ENCODE results near the gene CENPP. TPM values are rescaled to one million over a fixed set of nuclear protein-coding genes. Genes with fewer than 3 reads are reported as not detected.
A peak's percentile ranks its signal among the peaks of the same experiment; 100 is the strongest.
"Not testable (repeated sequence)": the region's sequence is repeated elsewhere in the genome, so short reads cannot be mapped to it uniquely, and the experiment has no call there.

CENPP gene
- total RNA-seq, 1 experiment from 2014 or later = 24.2 TPM

DNA sequence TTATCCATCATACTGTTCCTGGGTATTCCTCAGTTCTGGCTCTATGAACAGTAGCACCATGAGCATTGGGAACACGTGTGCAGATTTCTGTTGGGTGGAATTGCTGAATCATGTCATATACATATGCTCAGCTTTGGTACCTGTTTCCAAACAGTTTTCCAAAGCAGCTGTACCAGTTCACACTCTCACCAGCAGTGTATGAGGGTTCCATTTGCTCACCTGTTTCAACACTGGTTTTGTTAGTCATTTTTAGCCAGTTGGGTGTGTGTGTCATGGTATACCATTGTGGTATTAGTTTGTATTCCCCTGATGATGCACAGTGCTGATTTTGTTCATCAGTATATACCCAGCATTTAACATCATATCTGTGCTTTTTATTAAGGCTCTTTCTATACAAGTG, 266.8 kb downstream of the CENPP start:
- H3K27me3 ChIP-seq = no peaks in the 10 kb centered on the region
- H3K4me3 ChIP-seq = no peak overlapping the region
- no peaks in the 10 kb centered on the region for H3K36me3 ChIP-seq
- no peak for DNase-seq
- H3K27ac ChIP-seq = no peak overlapping the region
- H3K9me3 ChIP-seq (replicated peaks) = no peaks in the 10 kb centered on the region
- H3K4me1 ChIP-seq = no peaks in the 10 kb centered on the region

DNA sequence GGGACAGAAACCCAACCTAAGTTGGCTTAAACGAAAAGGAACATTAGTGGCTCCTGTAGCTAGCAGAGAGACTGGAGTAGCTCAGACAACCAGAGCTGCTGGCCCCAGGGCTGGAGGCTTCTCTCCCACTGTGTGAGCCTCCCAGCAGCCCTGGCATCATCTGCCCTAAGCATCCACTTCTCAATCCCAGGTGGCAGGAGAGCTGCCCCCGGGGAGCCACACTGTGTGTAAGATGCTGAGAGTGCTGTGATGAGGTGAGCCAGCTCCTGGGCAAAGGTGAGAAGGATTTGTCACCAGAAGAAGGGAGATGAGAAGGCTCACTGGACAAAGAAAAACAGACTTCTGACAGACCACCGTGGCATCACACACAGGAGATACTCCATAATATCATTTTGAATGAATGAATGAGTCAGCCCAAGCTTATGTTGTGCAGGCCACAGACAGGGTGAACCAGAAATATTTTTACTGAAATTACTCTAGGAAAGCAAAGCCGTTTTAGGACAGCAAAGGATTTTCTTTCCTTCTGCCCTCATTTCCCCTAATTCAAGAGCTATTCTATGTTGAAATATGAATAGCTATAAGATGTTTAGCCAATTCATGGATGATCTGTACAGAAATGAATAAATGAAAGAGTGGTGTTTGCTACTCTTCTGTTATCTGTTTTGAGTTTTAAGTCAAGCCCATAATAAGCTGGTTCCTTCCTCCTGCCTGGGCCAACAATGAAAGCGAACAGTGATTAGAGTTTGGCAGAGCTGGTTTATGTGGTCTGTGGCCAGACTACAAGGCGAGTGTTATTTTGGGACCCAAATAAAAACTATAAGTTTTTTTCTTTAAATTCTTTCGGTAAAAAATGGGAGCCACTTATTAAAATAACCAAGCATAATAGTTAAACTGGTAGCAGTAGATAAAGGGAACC, 267.5 kb downstream of the CENPP start:
- Histone ChIP-seq H3K36me3 (no peaks in the 10 kb centered on the region), H3K4me1 (no peaks in the 10 kb centered on the region), H3K27me3 (no peaks in the 10 kb centered on the region), H3K9me3 (replicated peaks) (no peaks in the 10 kb centered on the region), H3K4me3 (no peak overlapping the region), H3K27ac (no peak overlapping the region)
- no peak for DNase-seq

DNA sequence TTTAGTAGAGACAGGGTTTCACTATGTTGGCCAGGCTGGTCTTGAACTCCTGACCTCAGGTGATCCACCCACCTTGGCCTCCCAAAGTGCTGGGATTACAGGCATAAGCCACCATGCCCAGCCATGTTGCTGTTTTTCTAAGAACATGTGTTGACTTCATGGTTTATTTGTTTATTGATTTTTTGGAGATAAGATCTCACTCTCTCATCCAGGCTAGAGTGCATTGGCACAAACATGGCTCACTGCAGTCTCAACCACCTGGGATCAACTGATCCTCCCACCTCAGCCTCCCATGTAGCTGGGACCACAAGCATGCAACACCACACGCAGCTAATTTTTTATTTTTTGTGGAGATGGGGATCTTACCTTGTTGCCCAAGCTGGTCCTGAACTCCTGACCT, 269.3 kb downstream of the CENPP start:
- not testable (repeated sequence) for H3K27me3 ChIP-seq; H3K27ac ChIP-seq; H3K4me3 ChIP-seq; H3K36me3 ChIP-seq; H3K9me3 ChIP-seq (replicated peaks); H3K4me1 ChIP-seq; DNase-seq

DNA sequence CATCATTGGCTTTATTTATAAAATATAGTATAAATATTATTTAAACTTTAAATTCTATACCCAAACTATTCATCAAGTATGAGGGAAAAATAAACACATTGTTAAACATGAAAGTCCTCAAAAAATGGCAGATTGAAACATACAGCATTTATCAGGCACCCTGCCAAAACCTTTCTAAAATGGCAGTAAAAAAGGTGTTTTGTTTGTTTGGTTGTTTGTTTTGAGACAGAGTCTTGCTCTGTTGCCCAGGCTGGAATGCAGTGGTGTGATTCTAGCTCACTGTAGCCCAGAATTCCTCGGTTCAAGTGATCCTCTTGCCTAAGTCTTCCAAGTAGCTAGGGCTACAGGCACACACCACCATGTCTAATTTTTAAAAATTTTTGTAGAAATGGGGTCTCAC, 270.2 kb downstream of the CENPP start:
- Histone ChIP-seq H3K4me1 (peaks cover 12% of the 10 kb centered on the region), H3K27me3 (no peaks in the 10 kb centered on the region), H3K27ac (no peak overlapping the region), H3K9me3 (replicated peaks) (no peaks in the 10 kb centered on the region), H3K36me3 (no peaks in the 10 kb centered on the region), H3K4me3 (no peak overlapping the region)
- no peak for DNase-seq

DNA sequence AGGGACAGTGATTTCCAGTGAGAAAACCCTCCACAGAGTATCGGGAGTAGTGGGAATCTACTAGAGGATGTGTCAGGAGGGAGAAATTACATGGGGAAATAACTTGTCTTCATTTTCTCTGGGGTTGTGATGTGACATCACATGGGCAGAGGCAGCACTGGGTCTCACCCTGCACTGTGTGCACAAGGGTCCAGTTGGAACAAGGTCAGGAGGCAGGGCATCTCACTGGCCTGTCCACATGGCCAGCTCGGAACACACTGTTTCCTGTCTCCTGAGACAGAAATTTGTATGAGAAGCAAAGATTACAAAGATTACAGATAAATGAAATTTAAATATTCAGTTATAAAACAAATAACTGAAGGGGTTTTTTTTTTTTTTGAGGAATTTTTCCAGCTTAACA, 272.6 kb downstream of the CENPP start:
- Histone ChIP-seq H3K9me3 (replicated peaks) (no peaks in the 10 kb centered on the region), H3K27me3 (no peaks in the 10 kb centered on the region), H3K4me1 (peaks cover 16% of the 10 kb centered on the region), H3K36me3 (no peaks in the 10 kb centered on the region), H3K27ac (no peak overlapping the region), H3K4me3 (no peak overlapping the region)
- DNase-seq = no peak

DNA sequence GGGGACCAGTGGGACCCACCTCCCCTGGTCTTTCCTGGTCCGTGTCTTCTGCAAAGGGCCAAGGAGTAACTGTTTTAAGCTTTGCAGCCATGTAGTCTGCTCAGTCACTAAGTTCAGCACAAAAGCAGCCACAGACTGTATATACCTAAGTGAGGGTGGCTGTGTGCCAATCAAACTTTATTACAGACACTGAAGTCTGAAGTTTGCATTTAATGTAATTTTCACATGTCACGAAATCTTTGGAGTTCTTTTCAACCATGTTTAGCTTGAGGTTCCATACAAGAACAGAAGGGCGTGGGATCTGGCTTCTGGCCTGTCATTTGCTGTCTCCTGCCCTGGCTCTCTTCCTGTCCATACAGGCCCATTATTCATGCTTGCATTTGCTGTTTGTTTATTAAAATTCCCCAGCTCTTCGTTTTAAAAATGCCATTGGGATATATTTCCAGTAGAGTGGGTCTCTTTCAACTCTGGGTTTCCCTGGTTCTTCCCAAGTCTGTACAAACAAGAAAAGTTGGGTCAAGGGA, 274.2 kb downstream of the CENPP start:
- H3K4me1 ChIP-seq = peaks cover 16% of the 10 kb centered on the region
- H3K27ac ChIP-seq = no peak overlapping the region; the same call in 1 of the 2 replicates
- no peaks in the 10 kb centered on the region for H3K27me3 ChIP-seq
- H3K36me3 ChIP-seq = no peaks in the 10 kb centered on the region
- H3K4me3 ChIP-seq = no peak overlapping the region
- H3K9me3 ChIP-seq (replicated peaks) = no peaks in the 10 kb centered on the region
- DNase-seq = no peak

DNA sequence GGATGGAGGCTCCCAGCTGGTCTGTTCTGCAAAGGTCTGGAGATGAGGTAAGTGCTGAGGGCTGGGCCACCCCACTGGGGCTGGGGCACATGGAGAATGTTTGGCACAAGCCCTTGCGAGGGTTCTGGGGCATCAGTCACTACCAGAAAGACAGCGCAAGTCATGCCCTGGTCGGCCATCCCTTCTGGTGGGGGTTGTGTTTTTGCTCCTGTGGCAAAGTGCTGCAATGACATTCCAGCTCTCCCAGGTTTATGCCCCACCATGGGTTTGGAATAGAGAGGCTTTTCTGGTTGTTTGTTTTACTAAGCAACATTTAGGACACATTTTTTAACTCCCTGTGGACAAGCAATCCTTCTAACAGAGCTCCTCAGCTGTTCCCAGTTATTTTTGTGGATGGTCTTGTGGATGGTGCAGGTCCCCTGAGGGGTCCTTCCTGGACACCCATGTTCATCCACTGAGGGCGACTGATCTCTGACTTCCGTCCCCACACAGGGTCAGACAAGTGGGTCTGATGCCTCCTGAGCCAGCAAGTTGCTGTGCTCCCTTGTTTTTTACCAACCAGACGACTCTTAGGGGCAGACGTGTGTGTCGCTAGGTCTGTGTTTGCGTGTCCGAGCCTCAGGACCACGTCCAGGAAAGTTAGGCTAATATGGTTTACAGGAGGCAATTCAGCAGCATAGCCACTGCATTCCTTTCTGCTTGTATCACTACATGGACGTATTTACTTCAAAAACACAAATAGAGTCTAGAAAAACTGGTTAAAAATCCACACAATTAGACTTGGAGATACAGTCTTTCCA, 274.9 kb downstream of the CENPP start:
- no peaks in the 10 kb centered on the region for H3K36me3 ChIP-seq
- peak; percentile 19 to 22 for DNase-seq
- H3K9me3 ChIP-seq (replicated peaks) = peaks cover 6% of the 10 kb centered on the region
- no peak overlapping the region for H3K4me3 ChIP-seq
- peaks cover 16% of the 10 kb centered on the region for H3K4me1 ChIP-seq
- no peak overlapping the region; the same call in 1 of the 2 replicates for H3K27ac ChIP-seq
- no peaks in the 10 kb centered on the region for H3K27me3 ChIP-seq

DNA sequence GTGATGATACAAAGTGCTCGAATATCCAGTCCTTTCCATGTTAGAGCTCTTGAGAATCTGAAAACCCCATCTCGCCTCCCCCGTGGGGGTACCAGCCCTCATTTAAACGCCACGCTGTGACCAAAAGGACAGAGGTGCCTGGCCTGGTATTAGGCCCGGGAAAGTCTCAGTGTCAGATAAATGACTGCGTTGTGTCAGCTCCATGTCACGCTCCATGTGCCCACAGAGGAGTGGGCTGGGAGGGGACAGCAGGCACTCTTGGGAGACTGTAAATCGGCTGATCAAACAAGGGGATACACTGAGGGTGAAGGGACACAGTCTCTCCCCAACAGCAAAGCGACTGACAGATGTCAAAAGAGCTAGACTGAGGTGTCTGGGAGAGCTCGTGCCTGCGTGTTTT, 275.7 kb downstream of the CENPP start:
- no peaks in the 10 kb centered on the region for H3K36me3 ChIP-seq
- no peaks in the 10 kb centered on the region for H3K27me3 ChIP-seq
- H3K9me3 ChIP-seq (replicated peaks) = peaks cover 8% of the 10 kb centered on the region
- DNase-seq = no peak
- no peak overlapping the region for H3K4me3 ChIP-seq
- peaks cover 16% of the 10 kb centered on the region for H3K4me1 ChIP-seq
- no peak overlapping the region; the same call in 1 of the 2 replicates for H3K27ac ChIP-seq

DNA sequence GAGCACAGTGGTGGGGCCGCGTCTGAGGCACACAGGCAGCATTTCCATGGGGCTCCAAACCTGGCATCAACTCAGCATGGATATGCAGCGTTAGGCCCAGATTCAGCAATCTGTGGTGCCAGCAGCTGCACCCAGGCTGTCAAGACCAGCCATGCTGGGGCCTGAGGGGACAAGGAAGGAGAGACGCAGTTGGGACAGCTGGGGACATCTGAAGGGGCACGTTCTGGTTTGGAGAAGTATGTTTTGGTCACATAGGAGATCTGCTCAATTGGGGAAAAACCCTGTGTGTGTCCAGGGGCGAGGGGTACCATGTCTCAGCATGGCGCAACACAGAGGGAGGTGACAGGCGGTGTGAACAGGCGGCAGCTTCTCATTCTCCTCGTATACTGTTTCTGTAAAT, 276.7 kb downstream of the CENPP start:
- H3K36me3 ChIP-seq = no peaks in the 10 kb centered on the region
- H3K9me3 ChIP-seq (replicated peaks) = peaks cover 8% of the 10 kb centered on the region
- no peaks in the 10 kb centered on the region for H3K27me3 ChIP-seq
- H3K4me1 ChIP-seq = peaks cover 21% of the 10 kb centered on the region
- H3K4me3 ChIP-seq = no peak overlapping the region
- no peak overlapping the region for H3K27ac ChIP-seq
- DNase-seq = no peak

DNA sequence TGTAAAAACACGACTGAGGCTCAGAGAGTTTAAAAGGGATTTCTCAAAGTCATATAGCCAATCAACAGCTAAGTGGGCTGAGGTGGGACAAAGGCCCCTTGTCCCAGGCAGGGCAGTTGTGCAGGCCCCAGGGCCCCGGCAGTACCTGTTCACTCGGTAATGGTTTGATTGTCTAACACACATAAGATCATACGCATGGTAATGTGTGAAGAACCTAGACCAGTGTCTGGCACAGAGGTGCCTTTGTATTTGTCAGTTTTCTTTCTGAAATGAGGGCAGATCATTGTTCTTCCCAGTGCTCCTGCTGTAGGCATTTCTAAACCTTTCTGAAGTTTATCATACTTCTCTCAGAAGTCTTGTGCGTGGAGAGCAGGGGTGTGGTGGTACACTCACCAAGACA, 277.3 kb downstream of the CENPP start:
- peaks cover 8% of the 10 kb centered on the region for H3K9me3 ChIP-seq (replicated peaks)
- no peak for DNase-seq
- H3K4me1 ChIP-seq = peaks cover 25% of the 10 kb centered on the region
- H3K4me3 ChIP-seq = no peak overlapping the region
- no peak overlapping the region for H3K27ac ChIP-seq
- H3K27me3 ChIP-seq = no peaks in the 10 kb centered on the region
- H3K36me3 ChIP-seq = no peaks in the 10 kb centered on the region

DNA sequence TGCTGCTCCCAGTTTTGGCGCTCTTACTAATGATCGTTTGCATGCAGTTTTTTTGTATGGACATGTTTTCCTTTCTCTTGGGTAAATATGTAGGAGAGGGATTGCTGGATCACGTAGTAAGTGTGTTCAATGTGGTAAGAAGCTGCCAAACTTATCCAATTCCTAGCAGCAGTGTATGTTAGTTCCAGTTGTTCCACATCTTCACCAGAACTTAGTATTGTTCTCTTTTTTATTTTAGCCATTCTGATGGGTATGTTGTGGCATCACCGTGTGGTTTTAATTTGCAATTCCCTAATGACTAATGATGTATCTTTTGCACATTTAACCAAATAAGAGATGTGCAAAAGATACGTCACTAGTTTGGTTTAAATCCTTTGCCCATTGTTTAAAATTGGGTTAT, 278.2 kb downstream of the CENPP start:
- H3K27me3 ChIP-seq = no peaks in the 10 kb centered on the region
- H3K36me3 ChIP-seq = no peaks in the 10 kb centered on the region
- H3K4me1 ChIP-seq = peaks cover 27% of the 10 kb centered on the region
- peaks cover 8% of the 10 kb centered on the region for H3K9me3 ChIP-seq (replicated peaks)
- no peak for DNase-seq
- no peak overlapping the region for H3K4me3 ChIP-seq
- H3K27ac ChIP-seq = no peak overlapping the region

DNA sequence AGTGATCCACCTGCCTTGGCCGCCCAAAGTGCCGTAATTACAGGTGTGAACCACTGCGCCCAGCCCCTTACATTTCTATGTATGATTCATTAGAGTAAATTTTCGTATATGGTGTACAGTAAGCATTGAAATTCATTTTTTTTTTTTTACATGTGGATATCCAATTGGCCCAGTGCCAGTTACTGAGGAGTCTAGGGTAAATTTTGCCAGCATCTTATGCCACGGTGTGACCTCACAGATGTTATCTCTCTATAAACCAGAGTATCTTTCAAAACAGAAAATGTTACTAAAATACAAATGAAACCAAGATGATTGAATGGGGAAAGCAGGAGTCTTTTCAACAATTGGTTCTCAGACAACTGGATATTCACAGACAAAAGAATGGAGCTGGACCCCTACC, 279.5 kb downstream of the CENPP start:
- H3K4me1 ChIP-seq = peaks cover 22% of the 10 kb centered on the region
- peaks cover 8% of the 10 kb centered on the region for H3K9me3 ChIP-seq (replicated peaks)
- DNase-seq = no peak
- H3K36me3 ChIP-seq = no peaks in the 10 kb centered on the region
- H3K4me3 ChIP-seq = no peak overlapping the region
- no peaks in the 10 kb centered on the region for H3K27me3 ChIP-seq
- H3K27ac ChIP-seq = no peak overlapping the region

DNA sequence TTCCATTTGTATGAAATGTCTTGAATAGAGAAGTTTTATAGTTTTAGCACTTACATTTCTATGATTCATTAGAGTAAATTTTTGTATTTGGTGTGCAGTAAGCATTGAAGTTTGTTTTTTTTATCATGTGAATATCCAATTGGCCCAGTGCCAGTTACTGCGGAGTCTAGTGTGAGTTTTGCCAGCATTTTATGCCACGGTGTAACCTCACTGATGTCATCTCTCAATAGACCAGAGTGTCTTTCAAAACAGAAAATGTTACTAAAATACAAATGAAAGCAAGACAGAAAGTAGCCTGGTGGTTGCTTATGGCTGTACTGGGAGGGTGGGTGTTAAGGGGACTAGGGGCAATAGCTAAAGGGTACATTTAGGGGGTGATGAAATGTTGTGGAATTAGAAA, 281.3 kb downstream of the CENPP start:
- Histone ChIP-seq H3K4me1 (peaks cover 11% of the 10 kb centered on the region; the same call in 1 of the 2 replicates), H3K27me3 (no peaks in the 10 kb centered on the region), H3K36me3 (peaks cover 3% of the 10 kb centered on the region; the same call in 1 of the 2 replicates), H3K9me3 (replicated peaks) (peaks cover 8% of the 10 kb centered on the region), H3K4me3 (no peak overlapping the region), H3K27ac (no peak overlapping the region)
- DNase-seq = peak in 1 of 2 experiments; percentile 30

DNA sequence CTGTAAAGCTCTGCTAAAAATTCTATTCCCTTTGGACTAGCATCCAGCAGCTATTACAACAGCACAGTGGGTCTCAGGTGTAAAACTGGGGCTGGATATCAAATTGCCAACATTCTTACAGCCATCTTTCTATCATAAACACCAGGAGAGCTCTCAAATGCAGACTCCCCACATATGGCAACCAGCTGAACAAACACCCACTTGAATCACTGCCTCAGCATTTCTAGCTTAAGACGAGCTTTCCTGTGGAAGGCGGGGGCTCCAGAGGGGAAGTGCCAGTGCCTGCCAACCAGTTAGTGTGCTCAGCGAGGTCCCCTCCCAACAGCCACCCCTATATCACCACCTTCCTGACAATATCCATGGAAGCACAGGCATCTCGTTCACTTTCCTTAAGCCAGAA, 282.0 kb downstream of the CENPP start:
- Histone ChIP-seq H3K4me1 (peaks cover 11% of the 10 kb centered on the region; the same call in 1 of the 2 replicates), H3K9me3 (replicated peaks) (peaks cover 8% of the 10 kb centered on the region), H3K27ac (no peak overlapping the region), H3K4me3 (no peak overlapping the region), H3K27me3 (no peaks in the 10 kb centered on the region), H3K36me3 (peaks cover 4% of the 10 kb centered on the region; the same call in 1 of the 2 replicates)
- DNase-seq = peak; percentile 59 to 67

Measured in SJCRH30 (cell line).